BJ (cell line): ENCODE data around the gene KRTAP19-7. TPM values are rescaled to one million over a fixed set of nuclear protein-coding genes. Genes with fewer than 3 reads are reported as not detected.

ENCODE experiments used
- CTCF ChIA-PET: fragments of 350-600 bp; formaldehyde crosslinking; extraction: SDS; loops from one replicate; lab custom pipeline; 2021; ENCODE audit warnings: antibody characterized with exemption, inconsistent platforms; lab: Yijun Ruan, JAX
- POLR2A ChIA-PET: fragments of 300-600 bp; sonication (Branson Sonifier 250); formaldehyde crosslinking; extraction: SDS; loops from one replicate; lab custom pipeline; 2021; ENCODE audit warnings: antibody characterized with exemption; lab: Charles Lee
- DNase-seq: peaks from one replicate; pipeline ENCODE4 v3.0.0-alpha.2; 2011; ENCODE audit warnings: low read depth
- H3K27me3 ChIP-seq: 2 replicates; pipeline ENCODE4 v1.6.0; 2011; ENCODE audit warnings: low read length; ENCODE audit not compliant: control insufficient read depth, insufficient read depth
- H3K36me3 ChIP-seq: 2 replicates; pipeline ENCODE4 v1.5.1; 2011; ENCODE audit warnings: low read length; ENCODE audit not compliant: control insufficient read depth, insufficient read depth
- H3K4me3 ChIP-seq: 2 replicates; pipeline ENCODE4 v1.5.1; 2011; ENCODE audit warnings: low read depth, mild to moderate bottlenecking, control low read depth, low read length
- CTCF ChIP-seq: IDR thresholded peaks from 2 replicates; pipeline ENCODE4 v1.5.1; 2011; ENCODE audit warnings: low read depth, mild to moderate bottlenecking, control low read depth, inconsistent platforms, low read length, moderate library complexity; ENCODE audit not compliant: insufficient read depth
- polyA plus RNA-seq: library from polyadenylated mRNA; depleted of rRNA; stranded (reverse); fragments of >200 nt; gene quantifications from 2 replicates; pipeline ENCODE4 v1.2.3, GENCODE V29; 2011

Gene KRTAP19-7
- polyA plus RNA-seq, 1 experiment, result not detected

- POLR2A ChIA-PET, result no interaction called here
- CTCF ChIA-PET, result no interaction called here
- Histone ChIP-seq H3K4me3 (no peak overlapping the region), H3K36me3 (no peaks in the 10 kb centered on the region), H3K27me3 (no peaks in the 10 kb centered on the region)
- no peak for DNase-seq
- TF ChIP-seq CTCF, result no peak
Observed at GRCh38 chr21:30567617-30568016, 6.5 kb upstream of the KRTAP19-7 start.

- TF ChIP-seq CTCF, result no peak
- CTCF ChIA-PET, result no interaction called here
- no peak for DNase-seq
- H3K4me3 ChIP-seq, result no peak overlapping the region
- POLR2A ChIA-PET, result no interaction called here
- H3K27me3 ChIP-seq, result no peaks in the 10 kb centered on the region
- no peaks in the 10 kb centered on the region for H3K36me3 ChIP-seq
Observed at GRCh38 chr21:30563630-30564029, 2.5 kb upstream of the KRTAP19-7 start.

DNA sequence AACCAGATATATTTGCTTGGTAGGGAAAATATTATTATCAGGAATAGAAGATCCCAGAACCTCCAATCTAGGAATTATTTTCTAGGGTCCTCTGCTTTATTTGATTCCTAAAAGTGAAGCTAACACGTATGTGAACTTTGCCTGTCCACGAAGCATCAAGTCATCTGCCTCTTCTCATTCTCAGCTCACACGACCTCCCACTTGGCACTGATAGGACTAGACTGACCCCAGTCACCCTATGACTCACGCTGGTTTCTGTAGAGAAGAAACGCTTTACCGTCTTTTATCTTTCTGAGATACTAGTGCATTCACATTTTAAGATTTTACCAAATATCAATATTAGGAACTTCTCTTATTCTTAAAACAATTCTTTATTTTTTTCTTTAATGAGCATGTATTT, 2.0 kb upstream of the KRTAP19-7 start:
- Histone ChIP-seq H3K4me3 (no peak overlapping the region), H3K36me3 (no peaks in the 10 kb centered on the region), H3K27me3 (no peaks in the 10 kb centered on the region)
- CTCF ChIA-PET, result no interaction called here
- POLR2A ChIA-PET, result no interaction called here
- DNase-seq, result no peak
- no peak for TF ChIP-seq CTCF

DNA sequence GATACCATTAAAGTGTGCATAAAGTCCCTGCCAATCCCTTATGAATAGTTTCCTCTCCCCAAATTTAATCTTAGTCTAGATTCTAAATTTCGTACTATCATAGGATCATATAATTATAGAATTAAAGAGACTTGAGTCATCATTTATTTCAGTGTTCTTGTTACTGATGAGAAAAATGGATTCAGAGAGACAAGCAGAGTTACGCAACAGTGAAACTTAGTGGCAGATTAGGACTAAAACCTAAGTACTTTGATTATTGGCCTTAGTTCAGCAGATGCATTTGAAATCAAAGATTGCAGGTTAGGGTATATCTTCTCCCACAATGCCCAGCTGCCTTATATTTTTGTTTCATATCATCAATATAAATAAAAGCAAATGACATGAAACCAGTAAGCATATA, 843 bp upstream of the KRTAP19-7 start:
- CTCF ChIA-PET, result no interaction called here
- Histone ChIP-seq H3K36me3 (no peaks in the 10 kb centered on the region), H3K4me3 (no peak overlapping the region), H3K27me3 (no peaks in the 10 kb centered on the region)
- no peak for DNase-seq
- no peak for TF ChIP-seq CTCF
- POLR2A ChIA-PET, result no interaction called here

GRCh38 chr21:30555095-30555494, 6.0 kb downstream of the KRTAP19-7 start:
- no peak overlapping the region for H3K4me3 ChIP-seq
- H3K36me3 ChIP-seq, result no peaks in the 10 kb centered on the region
- DNase-seq, result no peak
- no peaks in the 10 kb centered on the region for H3K27me3 ChIP-seq
- CTCF ChIA-PET, result interaction anchor here (0.6 kb wide), 1 partner anchor 218 kb away, joined by 3 read pairs; the partner anchor contains the start of gene KRTAP27-1
- TF ChIP-seq CTCF, result no peak
- POLR2A ChIA-PET, result no interaction called here
